ENCODE results near the gene FOXK2.
A peak's percentile ranks its signal among the peaks of the same experiment; 100 is the strongest.

The FOXK2 gene

DNA sequence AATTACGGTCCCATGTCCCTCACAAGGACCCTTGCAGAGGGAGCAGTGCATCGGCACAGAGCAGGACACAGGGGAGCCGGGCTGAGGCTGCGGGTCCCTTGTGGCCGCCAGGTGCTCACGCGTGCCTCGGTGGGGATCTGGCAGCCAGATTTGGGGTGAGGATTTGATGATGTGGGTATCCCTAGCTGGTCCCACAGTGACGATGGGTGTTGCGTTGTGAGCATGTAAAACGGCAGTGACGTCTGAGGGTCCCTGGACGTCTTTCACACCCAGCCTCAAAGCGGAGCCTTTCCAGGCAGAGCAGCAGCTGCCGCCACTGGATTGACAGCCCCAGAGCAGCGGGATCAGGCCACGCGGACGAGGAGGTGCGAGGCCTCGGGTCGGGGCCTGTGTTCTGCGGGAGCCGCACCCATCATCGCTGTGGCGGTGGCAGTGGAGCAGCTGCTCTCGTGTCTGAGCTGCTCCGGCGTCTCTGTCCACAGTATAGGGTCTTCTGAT, 74.1 kb downstream of the FOXK2 start:
- Mint-ChIP-seq H3K36me3 (ENCODE audit: low read depth) (peaks cover 28% of the 10 kb centered on the region), H3K27ac (peak overlapping the region; percentile 90 to 95 (median 90)), H3K4me1 (peaks cover 13% of the 10 kb centered on the region)

DNA sequence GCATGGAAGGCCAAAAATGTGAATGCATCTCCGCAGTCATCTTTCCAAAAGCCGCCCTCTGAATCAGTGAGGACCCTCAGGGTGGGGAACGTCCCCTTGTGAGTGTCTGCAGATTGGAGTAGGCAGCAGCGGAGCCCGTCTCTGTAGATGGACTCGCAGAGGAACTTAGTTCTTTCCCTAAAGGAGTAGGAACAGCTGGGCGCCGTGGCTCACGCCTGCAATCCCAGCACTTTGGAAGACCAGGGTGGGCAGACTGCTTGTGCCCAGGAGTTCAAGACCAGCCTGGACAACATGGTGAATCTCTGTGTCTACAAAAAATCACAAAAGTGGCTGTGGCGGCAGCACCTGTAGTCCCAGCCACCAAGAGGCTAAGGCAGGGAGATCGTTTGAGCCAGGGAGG, 75.0 kb downstream of the FOXK2 start:
- Mint-ChIP-seq H3K4me3 (peak overlapping the region; percentile 52 to 83 (median 54)), H3K4me1 (peaks cover 13% of the 10 kb centered on the region), H3K27me3 (ENCODE audit: low read depth) (no peaks in the 10 kb centered on the region), H3K9me3 (no peaks in the 10 kb centered on the region), H3K36me3 (ENCODE audit: low read depth) (peaks cover 31% of the 10 kb centered on the region), H3K27ac (peak overlapping the region in 2 of 3 experiments; percentile 43 to 75)
- no peak for TF ChIP-seq CTCF (IDR thresholded peaks at IDR 0.05; ENCODE audit: unreplicated experiment in 3 of 3)

More for the DNA sequence above, 74.1 kb downstream of the FOXK2 start:
- TF ChIP-seq CTCF (IDR thresholded peaks at IDR 0.05; ENCODE audit: unreplicated experiment in 3 of 3) = no peak
- Mint-ChIP-seq H3K27me3 (ENCODE audit: low read depth) (no peaks in the 10 kb centered on the region), H3K9me3 (no peaks in the 10 kb centered on the region), H3K4me3 (peak overlapping the region; percentile 82 to 85 (median 83))

DNA sequence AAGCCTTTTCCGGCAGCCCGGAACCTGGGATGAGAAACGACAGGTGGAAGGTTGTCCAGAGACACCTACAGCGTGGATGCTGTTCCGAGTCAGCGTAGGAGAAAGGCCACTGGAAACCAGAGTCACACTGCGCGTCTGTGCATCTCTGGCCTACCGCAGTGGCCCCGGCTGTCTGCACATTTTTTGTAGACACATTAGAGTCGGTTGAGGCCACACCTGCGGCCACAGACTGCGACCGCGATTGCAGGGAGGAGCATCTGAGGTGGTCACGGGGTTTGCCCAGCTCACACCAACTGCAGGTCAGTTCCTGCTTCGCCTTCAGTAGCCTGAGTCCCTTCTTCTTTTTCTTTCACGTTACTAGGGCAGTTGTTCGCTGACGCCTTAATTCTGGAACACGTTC, 76.4 kb downstream of the FOXK2 start:
- Mint-ChIP-seq H3K27ac (no peak overlapping the region), H3K36me3 (ENCODE audit: low read depth) (peaks cover 32% of the 10 kb centered on the region), H3K4me1 (peaks cover 14% of the 10 kb centered on the region), H3K9me3 (no peaks in the 10 kb centered on the region), H3K4me3 (no peak overlapping the region), H3K27me3 (ENCODE audit: low read depth) (no peaks in the 10 kb centered on the region)
- TF ChIP-seq CTCF (IDR thresholded peaks at IDR 0.05; ENCODE audit: unreplicated experiment in 3 of 3) = no peak

DNA sequence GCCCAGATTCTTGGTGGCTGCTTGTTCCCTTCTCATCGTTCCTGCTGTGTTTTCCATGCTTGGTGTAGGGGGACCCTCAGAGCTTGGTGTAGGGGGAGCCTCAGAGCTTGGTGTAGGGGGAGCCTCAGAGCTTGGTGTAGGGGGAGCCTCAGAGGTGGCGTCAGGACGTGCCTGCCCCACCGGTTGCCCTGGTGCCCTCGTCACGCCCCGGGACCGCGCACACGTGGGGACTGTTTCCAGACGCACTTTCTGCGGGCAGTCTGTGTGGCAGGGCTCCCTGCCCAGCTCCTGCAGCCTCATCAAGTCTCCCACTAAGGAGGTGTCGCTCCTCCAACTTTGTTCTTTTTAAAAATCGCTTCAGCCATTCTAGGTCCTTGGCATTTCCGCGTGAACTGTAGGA, 76.8 kb downstream of the FOXK2 start:
- Mint-ChIP-seq H3K4me3 (no peak overlapping the region), H3K9me3 (no peaks in the 10 kb centered on the region), H3K27me3 (ENCODE audit: low read depth) (no peaks in the 10 kb centered on the region), H3K27ac (peak overlapping the region in 2 of 3 experiments; percentile 51 to 71), H3K4me1 (peaks cover 18% of the 10 kb centered on the region), H3K36me3 (ENCODE audit: low read depth) (peaks cover 36% of the 10 kb centered on the region)
- TF ChIP-seq CTCF (IDR thresholded peaks at IDR 0.05; ENCODE audit: unreplicated experiment in 3 of 3) = no peak

DNA sequence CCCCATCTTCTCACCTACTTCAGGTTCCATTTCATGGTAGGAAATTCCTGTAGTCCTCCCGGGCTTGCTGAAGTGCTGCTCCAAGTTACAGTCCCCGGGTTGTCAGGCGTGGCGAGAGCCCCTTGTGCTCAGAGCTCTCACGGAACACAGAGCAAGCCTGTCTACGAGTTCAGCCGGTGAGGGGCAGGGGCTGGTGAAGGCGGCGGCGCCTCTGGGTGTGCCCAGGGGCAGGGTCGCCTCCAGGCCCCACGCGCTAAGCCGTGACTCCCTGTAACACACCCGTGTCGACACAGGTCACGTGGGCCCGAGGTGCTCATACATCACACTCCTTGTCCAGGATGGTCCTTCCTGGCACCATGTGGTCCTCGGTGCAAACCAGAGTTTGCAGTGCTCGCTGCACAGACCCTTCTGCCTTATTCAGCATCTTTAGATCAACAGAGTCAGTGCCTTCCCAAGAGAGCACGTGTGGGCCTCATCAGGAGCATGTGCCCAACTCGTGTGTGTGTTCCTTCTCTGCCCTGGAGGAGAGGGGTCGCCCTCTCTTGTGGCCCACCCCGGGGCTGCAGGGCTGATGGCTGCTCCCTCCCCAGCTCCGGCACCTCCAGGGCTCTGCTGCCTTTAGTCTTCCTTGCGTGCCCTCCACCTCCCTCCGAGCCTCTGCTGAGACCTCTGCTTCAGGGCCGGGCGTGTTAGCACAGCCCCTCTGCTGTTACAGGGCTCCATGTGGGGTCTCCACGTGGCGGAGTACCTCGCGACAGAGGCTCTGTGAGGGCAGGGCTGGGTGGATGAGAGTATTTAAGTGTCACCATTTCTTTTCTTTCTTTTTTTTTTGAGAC, 77.5 kb downstream of the FOXK2 start:
- Mint-ChIP-seq H3K36me3 (ENCODE audit: low read depth) (peaks cover 44% of the 10 kb centered on the region), H3K27me3 (ENCODE audit: low read depth) (no peaks in the 10 kb centered on the region), H3K4me3 (no peak overlapping the region), H3K27ac (peak overlapping the region in 2 of 3 experiments; percentile 51 to 71), H3K9me3 (no peaks in the 10 kb centered on the region), H3K4me1 (peaks cover 21% of the 10 kb centered on the region)
- no peak for TF ChIP-seq CTCF (IDR thresholded peaks at IDR 0.05; ENCODE audit: unreplicated experiment in 3 of 3)

All from nephron (organoid).